Liver (tissue), 9 donors: ENCODE results near the gene OR10T2. TPM values are rescaled to one million over a fixed set of nuclear protein-coding genes. Genes with fewer than 3 reads are reported as not detected.

Source experiments
- DNase-seq: peaks from one replicate; pipeline ENCODE4 v3.0.0-alpha.2; 2017; ENCODE audit warnings: low spot score
- H3K27ac ChIP-seq, 2 donors: one replicate each; pipeline ENCODE4 v1.7.0; 2013; ENCODE audit warnings: inconsistent platforms in 2 of 2, low read length in 2 of 2, control low read depth in 1 of 2, low read depth in 1 of 2, mild to moderate bottlenecking in 1 of 2
- H3K27me3 ChIP-seq, 4 donors: one replicate each; pipeline versions ENCODE4 v1.6.1 to v1.7.0; 2013; ENCODE audit warnings: low read length in 3 of 4, inconsistent platforms in 1 of 4, mild to moderate bottlenecking in 1 of 4, moderate library complexity in 1 of 4; ENCODE audit not compliant: control insufficient read depth in 4 of 4, insufficient read depth in 4 of 4
- H3K36me3 ChIP-seq, 4 donors: one replicate each; pipeline versions ENCODE4 v1.6.1 to v1.7.0; 2013; ENCODE audit warnings: low read length in 3 of 4, mild to moderate bottlenecking in 3 of 4, low read depth in 1 of 4, moderate library complexity in 1 of 4; ENCODE audit not compliant: control insufficient read depth in 4 of 4, insufficient read depth in 3 of 4
- H3K4me1 ChIP-seq, 4 donors: one replicate each; pipeline versions ENCODE4 v1.6.1 to v1.7.0; 2013; ENCODE audit warnings: low read length in 3 of 4, mild to moderate bottlenecking in 3 of 4, moderate library complexity in 1 of 4; ENCODE audit not compliant: control insufficient read depth in 4 of 4, insufficient read depth in 4 of 4
- H3K4me3 ChIP-seq, 3 donors: one replicate each; pipeline versions ENCODE4 v1.6.1 to v1.7.0; 2013; ENCODE audit warnings: low read length in 3 of 3, control low read depth in 1 of 3, low read depth in 1 of 3, mild to moderate bottlenecking in 1 of 3
- H3K9ac ChIP-seq, 2 donors: one replicate each; pipeline ENCODE4 v1.7.0; 2013; ENCODE audit warnings: low read length in 2 of 2, mild to moderate bottlenecking in 2 of 2, moderate library complexity in 2 of 2, control low read depth in 1 of 2, low read depth in 1 of 2
- H3K9me3 ChIP-seq, 4 donors: one replicate each; pipeline versions ENCODE4 v1.6.1 to v1.7.0; 2013; ENCODE audit warnings: low read length in 3 of 4; ENCODE audit not compliant: control insufficient read depth in 4 of 4
- CTCF ChIP-seq: fragments of 150-350 bp; IDR thresholded peaks from 2 replicates; pipeline ENCODE4 v1.5.1; 2017; ENCODE audit warnings: improper control_type of control experiment, low read depth, low read length; ENCODE audit not compliant: missing input control
- EGR1 ChIP-seq, 2 donors: IDR thresholded peaks; 2 replicates each; pipeline ENCODE4 v1.6.1; 2016 to 2018; ENCODE audit warnings: antibody characterized with exemption in 2 of 2, low read depth in 2 of 2
- GABPA ChIP-seq, 2 donors: IDR thresholded peaks in 1 of 2; conservative IDR thresholded peaks in 1 of 2; 2 replicates each; pipeline ENCODE4 v1.6.1; 2016; ENCODE audit warnings: antibody characterized with exemption in 2 of 2, mild to moderate bottlenecking in 1 of 2, moderate library complexity in 1 of 2
- HNF4A ChIP-seq, 2 donors: conservative IDR thresholded peaks; 2 replicates each; pipeline ENCODE4 v1.6.1; 2016; ENCODE audit warnings: antibody characterized with exemption in 2 of 2, mild to moderate bottlenecking in 2 of 2
- JUND ChIP-seq, 2 donors: IDR thresholded peaks; 2 replicates each; pipeline ENCODE4 v1.6.1; 2016; ENCODE audit warnings: antibody characterized with exemption in 2 of 2
- NR2F2 ChIP-seq: IDR thresholded peaks from 2 replicates; pipeline ENCODE4 v1.6.1; 2016; ENCODE audit warnings: antibody characterized with exemption
- RAD21 ChIP-seq, 2 donors: IDR thresholded peaks; 2 replicates each; pipeline ENCODE4 v1.6.1; 2016; ENCODE audit warnings: antibody characterized with exemption in 2 of 2, mild to moderate bottlenecking in 2 of 2
- RXRA ChIP-seq, 2 donors: IDR thresholded peaks; 2 replicates each; pipeline ENCODE4 v1.6.1; 2017 to 2018; ENCODE audit warnings: antibody characterized with exemption in 2 of 2, mild to moderate bottlenecking in 1 of 2
- YY1 ChIP-seq: IDR thresholded peaks from 2 replicates; pipeline ENCODE4 v1.6.1; 2016; ENCODE audit warnings: antibody characterized with exemption, mild to moderate bottlenecking
- ZBTB33 ChIP-seq: IDR thresholded peaks from 2 replicates; pipeline ENCODE4 v1.6.1; 2016; ENCODE audit warnings: antibody characterized with exemption
- WGBS: extraction: QIAGEN DNeasy Blood & Tissue Kit; methylation state at CpG from one replicate; pipeline ENCODE4 v1.1.7; 2013; 5-methylcytosine and 5-hydroxymethylcytosine counted together
- polyA plus RNA-seq, 2 donors: library from polyadenylated mRNA; stranded (reverse) in 1 of 2; unstranded in 1 of 2; fragments of 200-250 nt in 1 of 2; fragments of >200 nt in 1 of 2; fragmentation: Nextera tagmentation in 1 of 2; extraction: Ambion mirVana in 1 of 2; gene quantifications; one replicate each; pipeline versions ENCODE4 v1.2.1 to v1.2.3, GENCODE V29; 2013 to 2015
- total RNA-seq, 2 donors: library from RNA; depleted of rRNA; stranded (reverse); fragments of >200 nt; gene quantifications; one replicate each; pipeline ENCODE4 v1.2.3, GENCODE V29; 2014
- TF ChIP-seq, protein P1 (sequence below): IDR thresholded peaks from 2 replicates; pipeline ENCODE4 v1.6.1; 2016; ENCODE audit warnings: antibody characterized with exemption
- TF ChIP-seq, protein P2 (sequence below): IDR thresholded peaks from 2 replicates; pipeline ENCODE4 v1.6.1; 2016; ENCODE audit warnings: antibody characterized with exemption
- donor health status: healthy.
- donor health status: healthy.
- donor health status: healthy.
- donor health status: healthy.
- donor health status: healthy.

OR10T2 gene
- total and polyA plus RNA-seq, 4 donors = not detected

- H3K9me3 ChIP-seq = no peaks in the 10 kb centered on the region
- H3K27me3 ChIP-seq = no peaks in the 10 kb centered on the region
- no peaks in the 10 kb centered on the region for H3K36me3 ChIP-seq
- TF ChIP-seq HNF4A (conservative IDR thresholded peaks at IDR 0.05) = no peak
- TF ChIP-seq RXRA (IDR thresholded peaks at IDR 0.05) = no peak
- TF ChIP-seq, protein P1, sequence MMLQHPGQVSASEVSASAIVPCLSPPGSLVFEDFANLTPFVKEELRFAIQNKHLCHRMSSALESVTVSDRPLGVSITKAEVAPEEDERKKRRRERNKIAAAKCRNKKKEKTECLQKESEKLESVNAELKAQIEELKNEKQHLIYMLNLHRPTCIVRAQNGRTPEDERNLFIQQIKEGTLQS = no peak
- TF ChIP-seq CTCF = no peak
- no peak for TF ChIP-seq JUND (IDR thresholded peaks at IDR 0.05)
- TF ChIP-seq ZBTB33 = no peak
- TF ChIP-seq YY1 = no peak
- no peak for TF ChIP-seq GABPA (IDR thresholded peaks at IDR 0.05 in 1 of 2, conservative IDR thresholded peaks at IDR 0.05 in 1 of 2)
- TF ChIP-seq, protein P2, sequence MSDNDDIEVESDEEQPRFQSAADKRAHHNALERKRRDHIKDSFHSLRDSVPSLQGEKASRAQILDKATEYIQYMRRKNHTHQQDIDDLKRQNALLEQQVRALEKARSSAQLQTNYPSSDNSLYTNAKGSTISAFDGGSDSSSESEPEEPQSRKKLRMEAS = no peak
- TF ChIP-seq RAD21 (IDR thresholded peaks at IDR 0.05) = no peak
- no peak for TF ChIP-seq EGR1 (IDR thresholded peaks at IDR 0.05; ENCODE audit: low read depth in 2 of 2)
- no peak overlapping the region for H3K9ac ChIP-seq
- no peak overlapping the region for H3K4me3 ChIP-seq
- DNase-seq = no peak
- WGBS = 91% methylated on average over 5 of the region's 5 CpGs
- no peaks in the 10 kb centered on the region for H3K4me1 ChIP-seq
- H3K27ac ChIP-seq = no peak overlapping the region
Observed at GRCh38 chr1:158393476-158393875, 5.8 kb downstream of the OR10T2 start.

- Histone ChIP-seq H3K36me3 (no peaks in the 10 kb centered on the region), H3K27me3 (no peaks in the 10 kb centered on the region), H3K27ac (no peak overlapping the region), H3K4me3 (no peak overlapping the region), H3K9me3 (no peaks in the 10 kb centered on the region), H3K4me1 (no peaks in the 10 kb centered on the region), H3K9ac (no peak overlapping the region)
- TF ChIP-seq CTCF (no peak), NR2F2 (no peak), YY1 (no peak), EGR1 (IDR thresholded peaks at IDR 0.05; ENCODE audit: low read depth in 2 of 2) (no peak)
- DNase-seq = no peak
Observed at GRCh38 chr1:158391099-158391498, 8.2 kb downstream of the OR10T2 start.
